ENCODE results near the gene TSSK2.

Gene TSSK2

DNA sequence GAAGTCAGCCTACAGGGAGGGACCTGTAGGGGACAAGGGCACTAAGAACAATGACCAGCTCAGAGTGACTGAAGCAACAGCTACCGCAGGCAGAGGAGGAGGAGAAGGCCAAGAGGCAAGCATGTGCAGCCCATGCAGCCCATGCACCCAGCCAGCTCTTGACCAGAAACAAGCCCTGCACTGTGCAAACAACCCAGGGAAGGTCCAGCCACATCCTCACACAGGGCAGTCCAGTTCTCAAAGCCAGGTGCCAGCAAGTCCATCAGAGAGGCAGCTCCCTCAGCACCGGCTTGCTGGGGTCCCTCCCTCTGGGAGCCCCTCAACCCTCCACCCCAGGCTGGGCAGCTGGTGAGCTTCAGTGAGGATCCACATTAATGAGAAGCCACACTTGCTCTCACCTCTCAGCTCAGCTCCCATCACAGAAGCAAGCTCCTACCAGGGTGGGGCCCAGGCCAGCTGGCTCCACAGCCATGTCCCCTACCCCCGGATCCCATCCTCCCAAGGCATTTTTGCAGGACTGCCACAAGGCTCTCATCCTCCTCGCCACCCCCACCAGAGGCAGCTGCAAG, 16.0 kb upstream of the TSSK2 start:
- peaks cover 81% of the 10 kb centered on the region for H3K4me1 Mint-ChIP-seq (ENCODE audit: low read depth)
- H3K36me3 Mint-ChIP-seq: no peaks in the 10 kb centered on the region
- no peak overlapping the region for H3K4me3 Mint-ChIP-seq
- no peaks in the 10 kb centered on the region for H3K27me3 Mint-ChIP-seq
- peak overlapping the region; percentile 59 for H3K27ac Mint-ChIP-seq
- no peaks in the 10 kb centered on the region for H3K9me3 Mint-ChIP-seq (ENCODE audit: low read depth)

DNA sequence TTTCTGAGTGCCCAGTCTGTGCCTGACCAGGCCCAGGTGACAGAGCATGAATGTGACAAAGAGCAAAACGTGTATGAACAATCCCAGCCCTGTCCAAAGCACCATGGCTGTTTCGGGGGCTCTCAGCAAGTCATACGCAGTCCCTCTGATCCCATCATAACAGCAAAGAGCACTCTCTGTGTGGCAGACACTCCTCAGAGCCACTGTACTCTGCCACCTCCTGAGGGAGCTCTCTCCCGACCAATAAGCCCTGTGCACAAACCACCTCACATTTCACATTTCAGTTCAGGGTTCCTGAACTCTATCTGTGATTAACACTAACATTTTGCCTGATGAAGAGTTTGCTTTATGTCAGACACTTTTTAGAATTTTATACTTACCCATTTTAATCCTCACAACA, 15.5 kb upstream of the TSSK2 start:
- Mint-ChIP-seq H3K27me3 (no peaks in the 10 kb centered on the region), H3K36me3 (no peaks in the 10 kb centered on the region), H3K4me3 (no peak overlapping the region), H3K27ac (peak overlapping the region; percentile 59), H3K9me3 (ENCODE audit: low read depth) (no peaks in the 10 kb centered on the region), H3K4me1 (ENCODE audit: low read depth) (peaks cover 83% of the 10 kb centered on the region)

GRCh38 chr22:19117111-19117512, 14.0 kb upstream of the TSSK2 start:
- H3K27ac Mint-ChIP-seq: peak overlapping the region; percentile 70
- H3K27me3 Mint-ChIP-seq: no peaks in the 10 kb centered on the region
- peak overlapping the region; percentile 38 for H3K4me3 Mint-ChIP-seq
- no peaks in the 10 kb centered on the region for H3K36me3 Mint-ChIP-seq
- no peaks in the 10 kb centered on the region for H3K9me3 Mint-ChIP-seq (ENCODE audit: low read depth)
- peaks cover 83% of the 10 kb centered on the region for H3K4me1 Mint-ChIP-seq (ENCODE audit: low read depth)

- Mint-ChIP-seq H3K36me3 (no peaks in the 10 kb centered on the region), H3K4me3 (peak overlapping the region; percentile 10), H3K27ac (no peak overlapping the region), H3K9me3 (ENCODE audit: low read depth) (no peaks in the 10 kb centered on the region), H3K4me1 (ENCODE audit: low read depth) (peaks cover 83% of the 10 kb centered on the region), H3K27me3 (no peaks in the 10 kb centered on the region)
Measured at GRCh38 chr22:19118329-19118880, 12.7 kb upstream of the TSSK2 start.

GRCh38 chr22:19119949-19120348, 11.2 kb upstream of the TSSK2 start:
- peak overlapping the region; percentile 90 for H3K4me3 Mint-ChIP-seq
- no peaks in the 10 kb centered on the region for H3K9me3 Mint-ChIP-seq (ENCODE audit: low read depth)
- H3K27me3 Mint-ChIP-seq: no peaks in the 10 kb centered on the region
- H3K4me1 Mint-ChIP-seq (ENCODE audit: low read depth): peaks cover 74% of the 10 kb centered on the region
- peak overlapping the region; percentile 84 for H3K27ac Mint-ChIP-seq
- no peaks in the 10 kb centered on the region for H3K36me3 Mint-ChIP-seq

DNA sequence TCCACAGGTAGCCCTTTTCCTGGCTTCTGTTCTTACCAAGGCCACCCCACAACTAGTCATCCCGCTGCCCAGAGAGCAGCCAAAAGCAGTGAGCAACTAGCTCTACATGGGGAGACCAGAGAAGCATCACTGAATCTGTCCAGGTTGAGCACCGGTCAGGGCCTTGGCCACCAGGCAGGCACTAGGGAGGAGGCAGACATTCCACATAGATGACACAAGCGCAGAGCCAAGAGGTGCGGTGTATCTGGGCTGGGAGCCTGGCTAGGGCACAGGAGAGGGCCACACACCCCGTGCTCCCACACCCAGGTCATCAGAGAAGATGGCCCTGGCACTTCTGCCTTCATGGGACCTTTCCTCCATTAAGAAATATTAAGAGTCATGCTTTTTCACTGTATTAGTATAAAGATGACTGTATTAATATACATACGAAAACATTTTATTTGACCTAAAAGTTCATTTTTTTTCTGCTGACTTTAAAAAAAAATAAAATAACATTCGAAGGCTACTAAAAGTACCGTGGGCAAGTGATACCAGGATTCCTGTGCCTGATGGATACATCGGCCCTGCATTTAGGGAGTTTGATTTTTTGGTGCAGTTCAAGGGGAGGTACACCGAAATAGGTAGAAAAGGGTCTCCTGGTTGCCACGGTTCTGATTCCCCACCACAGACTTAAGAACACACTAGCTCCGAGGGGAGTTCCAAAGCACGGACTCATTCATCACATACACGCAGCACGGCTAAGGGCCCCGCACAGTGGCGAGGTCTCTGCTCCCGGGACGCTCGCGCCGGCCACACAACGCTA, 10.1 kb upstream of the TSSK2 start:
- Mint-ChIP-seq H3K36me3 (no peaks in the 10 kb centered on the region), H3K9me3 (ENCODE audit: low read depth) (no peaks in the 10 kb centered on the region), H3K27me3 (no peaks in the 10 kb centered on the region), H3K4me1 (ENCODE audit: low read depth) (peaks cover 63% of the 10 kb centered on the region), H3K27ac (peak overlapping the region; percentile 84), H3K4me3 (peak overlapping the region; percentile 90)

- no peaks in the 10 kb centered on the region for H3K36me3 Mint-ChIP-seq
- H3K27me3 Mint-ChIP-seq: no peaks in the 10 kb centered on the region
- H3K9me3 Mint-ChIP-seq (ENCODE audit: low read depth): no peaks in the 10 kb centered on the region
- H3K4me3 Mint-ChIP-seq: peak overlapping the region; percentile 90
- peaks cover 56% of the 10 kb centered on the region for H3K4me1 Mint-ChIP-seq (ENCODE audit: low read depth)
- peak overlapping the region; percentile 58 for H3K27ac Mint-ChIP-seq
Measured at GRCh38 chr22:19121631-19122142, 9.4 kb upstream of the TSSK2 start.

DNA sequence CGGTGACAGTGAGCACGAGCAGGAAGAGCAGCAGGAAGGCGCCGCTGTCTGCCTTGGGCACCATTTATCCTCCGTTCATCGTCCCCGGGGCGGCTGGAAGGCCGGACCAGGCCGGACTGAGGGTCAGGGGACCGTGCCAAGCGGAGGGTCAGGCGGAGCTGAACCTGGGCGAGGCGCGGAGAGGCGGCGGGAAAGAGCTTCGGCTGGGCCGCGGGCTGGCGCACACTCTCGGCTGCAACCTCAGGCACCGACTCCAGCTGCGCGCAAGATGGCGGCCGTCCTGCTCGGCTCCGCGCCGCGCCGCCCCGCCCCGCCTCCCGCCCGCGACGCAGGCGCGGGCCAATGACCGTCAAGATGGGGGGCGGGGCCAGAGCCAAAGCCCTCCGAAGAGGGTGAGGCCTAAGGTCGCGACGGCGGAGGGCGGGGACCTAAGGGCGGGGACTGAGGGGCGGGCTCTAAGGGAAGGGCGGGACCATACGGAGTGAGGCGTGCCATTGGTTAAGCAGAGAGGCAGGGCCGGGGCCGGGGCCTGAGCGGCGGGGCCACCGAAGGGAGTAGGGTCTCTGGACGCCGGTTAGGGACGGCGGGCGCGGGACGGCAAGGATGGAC, 8.9 kb upstream of the TSSK2 start, which contains the start of gene DGCR2:
TSS of gene DGCR2 (minus strand) at position 270 of the 609 bp plus-strand sequence. CDS start at position 64, 206 bp downstream.
- Mint-ChIP-seq H3K9me3 (ENCODE audit: low read depth) (no peaks in the 10 kb centered on the region), H3K4me3 (peak within 1 kb of the TSS; percentile 90), H3K27me3 (no peaks in the 10 kb centered on the region), H3K36me3 (no peaks in the 10 kb centered on the region), H3K27ac (peak within 1 kb of the TSS; percentile 58), H3K4me1 (ENCODE audit: low read depth) (peaks cover 51% of the 10 kb centered on the region)

DNA sequence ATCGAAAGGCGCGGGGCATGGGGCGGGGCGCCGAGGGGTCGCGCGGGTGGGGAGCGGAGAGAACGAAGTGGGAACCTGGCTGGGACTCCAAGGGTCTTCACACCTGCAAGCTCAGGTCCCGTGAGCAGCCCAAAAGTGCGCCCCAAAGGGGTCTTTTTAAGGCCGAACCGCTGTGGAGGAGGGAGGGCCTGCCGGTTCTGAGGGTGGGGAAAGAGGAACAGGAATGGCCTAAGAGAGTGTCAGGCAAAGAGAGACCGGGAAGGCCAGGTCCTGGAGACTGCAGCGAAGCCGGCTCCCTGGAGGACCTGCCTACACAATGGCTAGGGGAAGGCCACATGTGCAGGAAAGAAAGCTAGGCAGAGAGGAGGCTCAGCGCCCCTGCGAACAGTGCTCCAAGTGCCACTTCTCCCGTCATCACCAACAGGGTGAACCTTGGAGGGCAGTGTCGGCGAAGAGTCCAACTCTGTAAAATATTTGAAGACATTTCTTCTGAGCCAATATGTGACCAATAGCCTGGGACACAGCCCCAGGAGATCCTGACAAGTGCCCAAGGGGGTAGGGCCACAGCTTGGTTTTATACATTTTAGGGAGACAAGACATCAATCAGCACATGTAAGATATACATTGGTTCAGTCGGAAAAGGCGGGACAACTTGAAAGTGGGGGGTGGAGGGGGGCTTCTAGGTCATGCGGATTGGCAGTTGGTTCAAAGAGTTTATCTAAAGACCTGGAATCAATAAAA, 8.2 kb upstream of the TSSK2 start:
- H3K4me1 Mint-ChIP-seq (ENCODE audit: low read depth): peaks cover 44% of the 10 kb centered on the region
- H3K4me3 Mint-ChIP-seq: peak overlapping the region; percentile 86
- no peaks in the 10 kb centered on the region for H3K27me3 Mint-ChIP-seq
- H3K27ac Mint-ChIP-seq: no peak overlapping the region
- H3K9me3 Mint-ChIP-seq (ENCODE audit: low read depth): no peaks in the 10 kb centered on the region
- H3K36me3 Mint-ChIP-seq: no peaks in the 10 kb centered on the region

GRCh38 chr22:19123936-19124335, 7.2 kb upstream of the TSSK2 start:
- Mint-ChIP-seq H3K27ac (no peak overlapping the region), H3K4me1 (ENCODE audit: low read depth) (peaks cover 34% of the 10 kb centered on the region), H3K9me3 (ENCODE audit: low read depth) (no peaks in the 10 kb centered on the region), H3K27me3 (no peaks in the 10 kb centered on the region), H3K4me3 (no peak overlapping the region), H3K36me3 (no peaks in the 10 kb centered on the region)

DNA sequence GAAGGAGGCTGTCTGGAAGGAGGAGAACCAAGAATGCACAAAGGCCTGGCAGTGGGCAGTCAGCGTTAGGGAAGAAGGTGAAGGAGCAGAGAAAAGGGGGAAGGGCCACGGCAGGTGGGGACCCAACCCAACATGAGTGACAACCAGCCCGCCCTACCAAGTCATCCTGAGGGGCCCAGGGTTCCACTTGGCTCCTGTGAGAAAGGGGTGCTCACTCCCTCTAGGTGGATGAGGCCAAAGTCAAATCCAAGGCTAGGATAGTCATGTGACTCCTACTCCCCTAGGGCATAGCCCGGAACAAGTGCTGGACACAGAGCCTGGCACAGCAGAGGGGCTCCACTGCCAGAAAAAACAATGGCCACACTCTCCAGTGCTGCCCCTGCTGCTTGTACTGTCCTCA, 6.7 kb upstream of the TSSK2 start:
- Mint-ChIP-seq H3K27ac (no peak overlapping the region), H3K36me3 (no peaks in the 10 kb centered on the region), H3K4me3 (no peak overlapping the region), H3K27me3 (no peaks in the 10 kb centered on the region), H3K9me3 (ENCODE audit: low read depth) (no peaks in the 10 kb centered on the region), H3K4me1 (ENCODE audit: low read depth) (peaks cover 29% of the 10 kb centered on the region)

DNA sequence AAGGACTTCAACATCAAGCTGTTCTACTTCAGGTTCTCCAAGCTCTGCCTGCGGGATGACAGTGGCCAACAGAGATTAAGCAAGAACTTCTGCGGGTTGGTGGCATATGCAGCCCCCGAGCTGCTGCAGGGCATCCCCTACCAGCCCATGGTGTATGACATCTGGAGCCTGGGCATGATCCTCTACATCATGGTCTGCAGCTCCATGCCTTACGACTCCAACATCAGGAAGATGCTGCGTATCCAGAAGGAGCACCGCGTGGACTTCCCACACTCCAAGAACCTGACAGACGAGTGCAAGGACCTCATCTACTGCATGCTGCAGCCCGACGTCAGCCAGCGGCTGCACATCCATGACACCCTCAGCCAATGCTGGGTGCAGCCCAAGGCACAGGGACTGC, 6.1 kb upstream of the TSSK2 start:
- H3K27me3 Mint-ChIP-seq: no peaks in the 10 kb centered on the region

DNA sequence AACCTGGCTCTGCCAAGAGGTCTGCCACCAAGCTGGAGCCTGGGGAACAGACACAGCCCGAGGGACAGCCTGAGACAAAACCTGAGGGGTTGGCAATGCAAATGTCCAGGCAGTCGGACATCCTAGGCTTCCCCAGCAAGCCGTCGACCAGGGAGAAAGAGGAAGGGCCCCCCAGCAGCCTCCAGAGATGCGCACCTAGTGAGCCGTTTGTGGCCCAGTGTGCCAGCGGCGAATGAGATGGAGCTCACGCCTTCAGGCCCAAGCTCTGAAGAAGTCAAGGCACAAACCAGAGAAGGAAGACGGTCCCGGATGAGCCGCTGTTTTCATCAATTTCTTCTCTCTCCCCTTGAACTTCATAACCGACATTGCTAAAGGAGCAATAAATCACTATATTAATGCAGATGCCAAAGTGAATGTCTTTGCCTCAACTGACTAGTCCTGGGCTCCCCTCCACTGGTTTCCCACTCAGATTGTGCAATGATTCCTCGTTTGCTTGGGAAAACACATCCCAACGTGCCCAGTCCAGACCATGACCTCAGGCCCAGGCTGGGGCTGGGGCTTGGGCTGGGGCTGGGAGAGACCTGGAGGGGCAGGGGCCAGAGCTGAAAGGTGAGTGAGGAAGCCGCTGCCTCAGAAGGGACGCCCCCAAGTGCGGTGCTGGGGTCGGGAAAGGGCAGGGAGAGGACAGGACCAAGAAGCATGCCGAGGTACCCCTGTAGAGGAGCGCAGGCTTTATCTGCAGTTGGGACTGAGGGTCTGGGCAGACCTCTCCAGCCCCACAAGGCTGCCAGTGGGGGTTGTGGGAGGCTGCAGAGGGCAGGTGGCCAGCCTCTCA, 5.4 kb upstream of the TSSK2 start:
- Mint-ChIP-seq H3K9me3 (ENCODE audit: low read depth) (no peaks in the 10 kb centered on the region), H3K36me3 (no peaks in the 10 kb centered on the region), H3K4me3 (no peak overlapping the region), H3K27ac (no peak overlapping the region), H3K27me3 (no peaks in the 10 kb centered on the region), H3K4me1 (ENCODE audit: low read depth) (peaks cover 17% of the 10 kb centered on the region)

More for the DNA sequence above, 6.1 kb upstream of the TSSK2 start:
- Mint-ChIP-seq H3K27ac (no peak overlapping the region), H3K4me3 (no peak overlapping the region), H3K4me1 (ENCODE audit: low read depth) (peaks cover 24% of the 10 kb centered on the region), H3K36me3 (no peaks in the 10 kb centered on the region), H3K9me3 (ENCODE audit: low read depth) (no peaks in the 10 kb centered on the region)

All from activated naive CD8-positive, alpha-beta T cell (primary cell).